ENCODE measurements around the gene SPACA4. TPM values are rescaled to one million over a fixed set of nuclear protein-coding genes. Genes with fewer than 3 reads are reported as not detected.

Gene SPACA4
- total RNA-seq, 1 donor = not detected

GRCh38 chr19:48651683-48652048, 45.1 kb downstream of the SPACA4 start:
- TF ChIP-seq, protein P1, sequence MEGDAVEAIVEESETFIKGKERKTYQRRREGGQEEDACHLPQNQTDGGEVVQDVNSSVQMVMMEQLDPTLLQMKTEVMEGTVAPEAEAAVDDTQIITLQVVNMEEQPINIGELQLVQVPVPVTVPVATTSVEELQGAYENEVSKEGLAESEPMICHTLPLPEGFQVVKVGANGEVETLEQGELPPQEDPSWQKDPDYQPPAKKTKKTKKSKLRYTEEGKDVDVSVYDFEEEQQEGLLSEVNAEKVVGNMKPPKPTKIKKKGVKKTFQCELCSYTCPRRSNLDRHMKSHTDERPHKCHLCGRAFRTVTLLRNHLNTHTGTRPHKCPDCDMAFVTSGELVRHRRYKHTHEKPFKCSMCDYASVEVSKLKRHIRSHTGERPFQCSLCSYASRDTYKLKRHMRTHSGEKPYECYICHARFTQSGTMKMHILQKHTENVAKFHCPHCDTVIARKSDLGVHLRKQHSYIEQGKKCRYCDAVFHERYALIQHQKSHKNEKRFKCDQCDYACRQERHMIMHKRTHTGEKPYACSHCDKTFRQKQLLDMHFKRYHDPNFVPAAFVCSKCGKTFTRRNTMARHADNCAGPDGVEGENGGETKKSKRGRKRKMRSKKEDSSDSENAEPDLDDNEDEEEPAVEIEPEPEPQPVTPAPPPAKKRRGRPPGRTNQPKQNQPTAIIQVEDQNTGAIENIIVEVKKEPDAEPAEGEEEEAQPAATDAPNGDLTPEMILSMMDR (IDR thresholded peaks at IDR 0.05; ENCODE audit: insufficient read depth, low read length) = no peak
- DNase-seq (ENCODE audit: low read depth) = no peak
- no peak overlapping the region for H3K4me3 ChIP-seq (ENCODE audit: low read depth, low read length)

- DNase-seq (ENCODE audit: low read depth) = no peak
- no peak overlapping the region for H3K4me3 ChIP-seq (ENCODE audit: low read depth, low read length)
- TF ChIP-seq, protein P1 (IDR thresholded peaks at IDR 0.05; ENCODE audit: insufficient read depth, low read length) = no peak
Observed at GRCh38 chr19:48654299-48655059, 47.9 kb downstream of the SPACA4 start.

DNA sequence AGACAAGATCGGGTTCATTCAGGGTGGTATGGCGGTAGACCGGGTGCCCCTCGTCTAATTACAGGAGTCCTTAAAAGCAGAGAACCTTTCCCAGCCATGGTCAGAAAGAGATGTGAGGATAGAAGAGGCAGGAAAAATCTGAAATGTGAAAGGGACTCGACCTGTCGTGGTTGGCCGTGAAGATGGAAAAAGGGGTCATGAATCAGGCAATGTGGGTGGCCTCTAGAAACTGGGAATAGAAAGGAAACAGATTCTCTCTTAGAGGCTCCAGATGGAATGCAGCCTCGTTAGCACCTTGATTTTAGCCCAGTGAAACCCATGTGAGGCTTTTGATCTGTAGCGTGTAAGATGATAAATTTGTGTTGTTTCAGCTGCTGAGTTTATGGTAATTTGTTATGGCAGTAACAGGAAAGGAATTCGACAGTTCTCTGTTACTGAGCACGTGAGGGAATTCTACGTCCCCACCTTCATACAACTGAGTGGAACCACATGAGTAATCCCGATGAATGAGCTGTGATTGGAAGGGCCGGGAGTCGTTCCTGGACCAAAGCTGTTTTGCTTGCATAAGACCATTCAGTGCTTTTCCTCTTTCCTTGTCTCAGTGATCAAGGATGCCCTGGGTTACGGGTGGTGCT, 50.4 kb downstream of the SPACA4 start:
- TF ChIP-seq, protein P1 (IDR thresholded peaks at IDR 0.05; ENCODE audit: insufficient read depth, low read length) = no peak

More for the DNA sequence above, 50.4 kb downstream of the SPACA4 start:
- DNase-seq (ENCODE audit: low read depth) = peak; percentile 86
- no peak overlapping the region for H3K4me3 ChIP-seq (ENCODE audit: low read depth, low read length)

Other genes with a start within 250 kb of the SPACA4 start
- gene TMEM143, start 242.8 kb upstream of the SPACA4 start, total RNA-seq (ENCODE audit: low replicate concordance) = 2.2 and 5.0 TPM in 2 replicates
- gene SYNGR4, start 242.4 kb upstream of the SPACA4 start, total RNA-seq (ENCODE audit: low replicate concordance) = not detected in 2 replicates
- gene KDELR1, start 215.2 kb upstream of the SPACA4 start, total RNA-seq (ENCODE audit: low replicate concordance) = 23.7 and 140 TPM in 2 replicates
- gene GRIN2D, start 213.1 kb upstream of the SPACA4 start, total RNA-seq (ENCODE audit: low replicate concordance) = 1.2 and 2.2 TPM in 2 replicates
- gene GRWD1, start 160.8 kb upstream of the SPACA4 start, total RNA-seq (ENCODE audit: low replicate concordance) = 34.1 and 34.6 TPM in 2 replicates
- 0.54 and 1.3 TPM in 2 replicates for gene KCNJ14, start 151.2 kb upstream of the SPACA4 start, total RNA-seq (ENCODE audit: low replicate concordance)
- 51.3 and 107 TPM in 2 replicates for gene CYTH2, start 137.4 kb upstream of the SPACA4 start, total RNA-seq (ENCODE audit: low replicate concordance)
- gene LMTK3, start 94.9 kb upstream of the SPACA4 start, total RNA-seq (ENCODE audit: low replicate concordance) = not detected in 2 replicates
- gene SULT2B1, start 54.6 kb upstream of the SPACA4 start, total RNA-seq (ENCODE audit: low replicate concordance) = not detected in 2 replicates
- 0.18 TPM in 1 of 2 replicates, not detected in the other for gene FAM83E, start 8.3 kb downstream of the SPACA4 start, total RNA-seq (ENCODE audit: low replicate concordance)
- 1,782 and 2,036 TPM in 2 replicates for gene RPL18, start 12.4 kb downstream of the SPACA4 start, total RNA-seq (ENCODE audit: low replicate concordance)
- gene SPHK2, start 12.8 kb downstream of the SPACA4 start, total RNA-seq (ENCODE audit: low replicate concordance) = 10.9 and 16.3 TPM in 2 replicates
- 20.9 and 48.8 TPM in 2 replicates for gene DBP, start 30.6 kb downstream of the SPACA4 start, total RNA-seq (ENCODE audit: low replicate concordance)
- 2.3 and 14.5 TPM in 2 replicates for gene CA11, start 39.4 kb downstream of the SPACA4 start, total RNA-seq (ENCODE audit: low replicate concordance)
- gene NTN5, start 66.3 kb downstream of the SPACA4 start, total RNA-seq (ENCODE audit: low replicate concordance) = 0.09 TPM in 1 of 2 replicates, not detected in the other
- not detected in 2 replicates for gene FUT2, start 89.2 kb downstream of the SPACA4 start, total RNA-seq (ENCODE audit: low replicate concordance)
- 2.5 and 8.0 TPM in 2 replicates for gene MAMSTR, start 113.0 kb downstream of the SPACA4 start, total RNA-seq (ENCODE audit: low replicate concordance)
- gene RASIP1, start 133.9 kb downstream of the SPACA4 start, total RNA-seq (ENCODE audit: low replicate concordance) = 0.16 and 0.45 TPM in 2 replicates
- not detected in 2 replicates for gene IZUMO1, start 140.2 kb downstream of the SPACA4 start, total RNA-seq (ENCODE audit: low replicate concordance)
- under 0.01 TPM in 1 of 2 replicates, not detected in the other for gene FUT1, start 145.9 kb downstream of the SPACA4 start, total RNA-seq (ENCODE audit: low replicate concordance)
- not detected in 2 replicates for gene FGF21, start 148.8 kb downstream of the SPACA4 start, total RNA-seq (ENCODE audit: low replicate concordance)
- 9.6 and 30.4 TPM in 2 replicates for gene BCAT2, start 204.3 kb downstream of the SPACA4 start, total RNA-seq (ENCODE audit: low replicate concordance)
- gene HSD17B14, start 229.7 kb downstream of the SPACA4 start, total RNA-seq (ENCODE audit: low replicate concordance) = 3.6 and 25.5 TPM in 2 replicates

Data from fibroblast of the aortic adventitia (primary cell).